Prostate gland (tissue), 2 donors: ENCODE measurements around the gene POGLUT2.

Experiments
- CTCF ChIP-seq, 4 experiments: fragments of 200-600 bp in 2 of 4; fragments of 450-650 bp in 2 of 4; sonication (generic) in 2 of 4; IDR thresholded peaks; 1 replicate in 3 of 4; 2 replicates in 1 of 4; pipeline ENCODE4 v1.5.1; 2016 to 2019; ENCODE audit warnings: antibody characterized with exemption in 4 of 4, mild to moderate bottlenecking in 2 of 4, moderate library complexity in 2 of 4
- POLR2A ChIP-seq: fragments of 450-650 bp; IDR thresholded peaks from one replicate; pipeline ENCODE4 v1.6.1; 2016; ENCODE audit warnings: antibody characterized with exemption, mild to moderate bottlenecking

- no peak for TF ChIP-seq POLR2A
- TF ChIP-seq CTCF (IDR thresholded peaks at IDR 0.05): no peak
These were observed 56.7 kb downstream of the POGLUT2 start for GRCh38 chr13:102742101-102742500.
